Inflammatory macrophage treated with lipopolysaccharide for 1 hour (primary cell): Measurements from ENCODE around the gene IL26.
"Not testable (repeated sequence)": the region's sequence is repeated elsewhere in the genome, so short reads cannot be mapped to it uniquely, and the experiment has no call there.

Experiments
- DNase-seq, 2 donors: peaks; one replicate each; pipeline ENCODE4 v3.0.0-alpha.2; 2020 to 2022

The IL26 gene

GRCh38 chr12:68190301-68190700 lies 35.3 kb downstream of the IL26 start:
- DNase-seq = no peak

GRCh38 chr12:68189821-68190242 lies 35.8 kb downstream of the IL26 start:
- DNase-seq = no peak

GRCh38 chr12:68185598-68185997 lies 40.0 kb downstream of the IL26 start:
- DNase-seq = peak; percentile 33 to 49

GRCh38 chr12:68180792-68181744 lies 44.5 kb downstream of the IL26 start:
- DNase-seq = no peak

GRCh38 chr12:68178774-68179439 lies 46.7 kb downstream of the IL26 start:
- DNase-seq = no peak

GRCh38 chr12:68178184-68178583 lies 47.4 kb downstream of the IL26 start:
- no peak for DNase-seq

- DNase-seq = no peak
Observed at GRCh38 chr12:68177562-68177961, 48.0 kb downstream of the IL26 start.

GRCh38 chr12:68176257-68176656 lies 49.4 kb downstream of the IL26 start:
- DNase-seq = no peak

GRCh38 chr12:68175557-68176061 lies 50.0 kb downstream of the IL26 start:
- no peak for DNase-seq

- not testable (repeated sequence) for DNase-seq
Observed at GRCh38 chr12:68174761-68175160, 50.8 kb downstream of the IL26 start.

- no peak for DNase-seq
Observed at GRCh38 chr12:68173792-68174191, 51.8 kb downstream of the IL26 start.

- peak; percentile 9 to 16 for DNase-seq
Observed at GRCh38 chr12:68170726-68171125, 54.9 kb downstream of the IL26 start.

GRCh38 chr12:68169213-68169889 lies 56.3 kb downstream of the IL26 start:
- DNase-seq = no peak

GRCh38 chr12:68166317-68166831 lies 59.2 kb downstream of the IL26 start:
- DNase-seq = no peak

- DNase-seq = no peak
Observed at GRCh38 chr12:68163560-68164081, 62.0 kb downstream of the IL26 start.

- DNase-seq = no peak
Observed at GRCh38 chr12:68162374-68162773, 63.2 kb downstream of the IL26 start.

- no peak for DNase-seq
Observed at GRCh38 chr12:68159681-68160304, 65.8 kb downstream of the IL26 start, which contains the start of gene IFNG. TSS of gene IFNG (minus strand) at chr12:68159740. CDS start at chr12:68159615, 125 bp downstream.

- peak in 1 of 2 donors; percentile 61 for DNase-seq
Observed at GRCh38 chr12:68158432-68158831, 67.2 kb downstream of the IL26 start.

GRCh38 chr12:68157380-68157779 lies 68.2 kb downstream of the IL26 start:
- DNase-seq = no peak

GRCh38 chr12:68156636-68157035 lies 69.0 kb downstream of the IL26 start:
- DNase-seq = no peak

GRCh38 chr12:68154779-68155178 lies 70.8 kb downstream of the IL26 start:
- no peak for DNase-seq
